ENCODE results near the gene PTPRT.

PTPRT gene

DNA sequence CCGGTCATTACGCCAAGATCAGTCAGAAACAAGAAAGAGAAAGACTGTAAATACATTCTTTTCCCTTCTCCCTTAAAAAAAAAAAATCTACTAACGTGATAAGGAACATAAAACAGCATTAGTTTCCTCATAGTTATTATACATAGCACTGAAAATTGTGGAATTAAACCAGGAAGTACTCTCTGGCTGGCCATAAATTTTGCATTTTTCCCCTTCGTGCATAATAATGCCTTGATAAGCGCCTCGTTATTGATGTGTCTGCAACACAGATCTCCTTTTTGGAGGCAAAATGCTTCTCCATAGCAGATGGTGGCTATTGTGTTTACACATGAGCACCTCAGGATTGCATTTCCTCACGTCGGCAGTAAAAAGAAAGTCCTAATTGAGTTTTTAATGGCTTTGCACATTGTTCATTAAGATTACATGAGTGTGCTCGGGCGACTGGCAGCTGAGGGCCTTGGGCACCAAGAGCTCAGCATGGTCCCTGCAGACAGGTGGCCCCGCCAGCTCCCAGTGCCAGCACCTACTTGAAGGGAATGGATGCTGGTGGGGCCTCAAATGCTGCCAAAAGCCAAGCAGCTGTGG is 394.5 kb downstream of the PTPRT start:
- Histone ChIP-seq H3K4me3 (ENCODE audit: insufficient read depth, low read length, poor library complexity, severe bottlenecking) (no peak overlapping the region), H3K27ac (ENCODE audit: low read depth, low read length) (no peak overlapping the region), H3K9me2 (replicated peaks; ENCODE audit: insufficient read depth, low read length) (no peaks in the 10 kb centered on the region), H3K79me2 (ENCODE audit: insufficient read depth, low read length) (no peaks in the 10 kb centered on the region), H3K9me3 (ENCODE audit: insufficient read depth, low read length) (no peaks in the 10 kb centered on the region), H3F3A (ENCODE audit: insufficient read depth) (no peaks in the 10 kb centered on the region), H3K4me2 (ENCODE audit: low read depth, low read length, poor library complexity, severe bottlenecking) (no peak overlapping the region), H3K9ac (ENCODE audit: low read length) (no peak overlapping the region), H4K20me1 (ENCODE audit: low read depth, low read length) (no peaks in the 10 kb centered on the region), H3K36me3 (ENCODE audit: low read length) (no peaks in the 10 kb centered on the region), H2AFZ (ENCODE audit: low read depth, low read length, severe bottlenecking) (no peak overlapping the region), H3K27me3 (ENCODE audit: low read length) (no peaks in the 10 kb centered on the region)
- TF ChIP-seq EZH2phosphoT487 (conservative IDR thresholded peaks at IDR 0.05; ENCODE audit: low read length), result no peak

DNA sequence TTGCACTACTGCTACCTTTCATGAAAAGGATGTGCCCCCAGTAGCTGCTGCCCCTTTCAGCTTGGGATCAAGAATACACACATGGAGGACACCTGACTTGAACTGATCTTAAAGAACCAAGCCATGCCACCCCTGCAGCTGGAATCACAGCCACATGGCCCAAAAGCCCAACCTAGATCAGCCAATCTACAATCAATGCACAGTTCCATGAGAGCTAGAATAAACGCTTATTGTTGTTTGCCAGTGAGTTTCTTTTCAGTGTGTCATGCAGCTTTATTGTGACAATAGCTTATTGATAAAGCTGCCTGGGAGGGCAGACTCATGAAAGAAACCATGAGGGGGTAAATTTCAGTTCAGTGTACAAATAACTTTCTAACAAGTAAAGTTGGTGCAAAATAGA is 397.7 kb downstream of the PTPRT start:
- H4K20me1 ChIP-seq (ENCODE audit: low read depth, low read length), result no peaks in the 10 kb centered on the region
- H3K36me3 ChIP-seq (ENCODE audit: low read length), result no peaks in the 10 kb centered on the region
- H3K9me2 ChIP-seq (replicated peaks; ENCODE audit: insufficient read depth, low read length), result no peaks in the 10 kb centered on the region
- no peak overlapping the region for H3K4me3 ChIP-seq (ENCODE audit: insufficient read depth, low read length, poor library complexity, severe bottlenecking)
- no peaks in the 10 kb centered on the region for H3F3A ChIP-seq (ENCODE audit: insufficient read depth)
- H3K27me3 ChIP-seq (ENCODE audit: low read length), result no peaks in the 10 kb centered on the region
- H2AFZ ChIP-seq (ENCODE audit: low read depth, low read length, severe bottlenecking), result no peak overlapping the region
- no peak overlapping the region for H3K27ac ChIP-seq (ENCODE audit: low read depth, low read length)
- H3K9ac ChIP-seq (ENCODE audit: low read length), result no peak overlapping the region
- no peaks in the 10 kb centered on the region for H3K79me2 ChIP-seq (ENCODE audit: insufficient read depth, low read length)
- H3K9me3 ChIP-seq (ENCODE audit: insufficient read depth, low read length), result no peaks in the 10 kb centered on the region
- H3K4me2 ChIP-seq (ENCODE audit: low read depth, low read length, poor library complexity, severe bottlenecking), result no peak overlapping the region
- TF ChIP-seq, protein P1, sequence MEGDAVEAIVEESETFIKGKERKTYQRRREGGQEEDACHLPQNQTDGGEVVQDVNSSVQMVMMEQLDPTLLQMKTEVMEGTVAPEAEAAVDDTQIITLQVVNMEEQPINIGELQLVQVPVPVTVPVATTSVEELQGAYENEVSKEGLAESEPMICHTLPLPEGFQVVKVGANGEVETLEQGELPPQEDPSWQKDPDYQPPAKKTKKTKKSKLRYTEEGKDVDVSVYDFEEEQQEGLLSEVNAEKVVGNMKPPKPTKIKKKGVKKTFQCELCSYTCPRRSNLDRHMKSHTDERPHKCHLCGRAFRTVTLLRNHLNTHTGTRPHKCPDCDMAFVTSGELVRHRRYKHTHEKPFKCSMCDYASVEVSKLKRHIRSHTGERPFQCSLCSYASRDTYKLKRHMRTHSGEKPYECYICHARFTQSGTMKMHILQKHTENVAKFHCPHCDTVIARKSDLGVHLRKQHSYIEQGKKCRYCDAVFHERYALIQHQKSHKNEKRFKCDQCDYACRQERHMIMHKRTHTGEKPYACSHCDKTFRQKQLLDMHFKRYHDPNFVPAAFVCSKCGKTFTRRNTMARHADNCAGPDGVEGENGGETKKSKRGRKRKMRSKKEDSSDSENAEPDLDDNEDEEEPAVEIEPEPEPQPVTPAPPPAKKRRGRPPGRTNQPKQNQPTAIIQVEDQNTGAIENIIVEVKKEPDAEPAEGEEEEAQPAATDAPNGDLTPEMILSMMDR (IDR thresholded peaks at IDR 0.05; ENCODE audit: insufficient read depth, low read length, poor library complexity, severe bottlenecking), result no peak
- TF ChIP-seq EZH2phosphoT487 (conservative IDR thresholded peaks at IDR 0.05; ENCODE audit: low read length), result no peak

GRCh38 chr20:42790111-42790510 is 399.6 kb downstream of the PTPRT start:
- TF ChIP-seq, protein P1 (IDR thresholded peaks at IDR 0.05; ENCODE audit: insufficient read depth, low read length, poor library complexity, severe bottlenecking), result no peak
- no peak for TF ChIP-seq EZH2phosphoT487 (conservative IDR thresholded peaks at IDR 0.05; ENCODE audit: low read length)
- H3F3A ChIP-seq (ENCODE audit: insufficient read depth), result no peaks in the 10 kb centered on the region
- no peak overlapping the region for H3K9ac ChIP-seq (ENCODE audit: low read length)
- no peaks in the 10 kb centered on the region for H3K79me2 ChIP-seq (ENCODE audit: insufficient read depth, low read length)
- no peaks in the 10 kb centered on the region for H3K36me3 ChIP-seq (ENCODE audit: low read length)
- H3K4me3 ChIP-seq (ENCODE audit: insufficient read depth, low read length, poor library complexity, severe bottlenecking), result no peak overlapping the region
- no peaks in the 10 kb centered on the region for H3K9me3 ChIP-seq (ENCODE audit: insufficient read depth, low read length)
- H3K27me3 ChIP-seq (ENCODE audit: low read length), result no peaks in the 10 kb centered on the region
- no peak overlapping the region for H3K27ac ChIP-seq (ENCODE audit: low read depth, low read length)
- no peak overlapping the region for H3K4me2 ChIP-seq (ENCODE audit: low read depth, low read length, poor library complexity, severe bottlenecking)
- no peaks in the 10 kb centered on the region for H3K9me2 ChIP-seq (replicated peaks; ENCODE audit: insufficient read depth, low read length)
- H2AFZ ChIP-seq (ENCODE audit: low read depth, low read length, severe bottlenecking), result no peak overlapping the region
- no peaks in the 10 kb centered on the region for H4K20me1 ChIP-seq (ENCODE audit: low read depth, low read length)

DNA sequence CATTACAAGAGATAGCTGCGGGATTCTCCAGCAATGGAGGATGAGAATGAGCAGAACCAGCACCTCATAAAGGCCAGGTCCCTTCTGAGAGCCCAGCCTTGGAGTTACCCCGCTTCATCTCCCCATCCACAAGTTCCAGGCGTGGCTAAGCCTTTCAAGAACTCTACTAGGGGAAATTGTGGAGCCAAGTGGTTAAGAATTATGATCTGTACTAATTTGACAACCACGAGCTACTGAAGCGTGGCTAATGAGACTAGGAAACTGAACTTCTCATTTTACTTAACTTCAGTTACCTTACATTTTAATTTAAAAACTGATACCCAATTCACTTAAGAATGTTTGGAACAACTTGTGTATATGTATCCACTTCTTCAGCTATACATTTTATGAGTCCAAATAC is 401.0 kb downstream of the PTPRT start:
- no peaks in the 10 kb centered on the region for H3K9me2 ChIP-seq (replicated peaks; ENCODE audit: insufficient read depth, low read length)
- no peaks in the 10 kb centered on the region for H3K9me3 ChIP-seq (ENCODE audit: insufficient read depth, low read length)
- H3K36me3 ChIP-seq (ENCODE audit: low read length), result no peaks in the 10 kb centered on the region
- H3K27ac ChIP-seq (ENCODE audit: low read depth, low read length), result no peak overlapping the region
- H3F3A ChIP-seq (ENCODE audit: insufficient read depth), result no peaks in the 10 kb centered on the region
- no peak overlapping the region for H2AFZ ChIP-seq (ENCODE audit: low read depth, low read length, severe bottlenecking)
- no peaks in the 10 kb centered on the region for H3K79me2 ChIP-seq (ENCODE audit: insufficient read depth, low read length)
- H3K27me3 ChIP-seq (ENCODE audit: low read length), result no peaks in the 10 kb centered on the region
- H3K4me2 ChIP-seq (ENCODE audit: low read depth, low read length, poor library complexity, severe bottlenecking), result no peak overlapping the region
- TF ChIP-seq EZH2phosphoT487 (conservative IDR thresholded peaks at IDR 0.05; ENCODE audit: low read length), result no peak
- TF ChIP-seq, protein P1 (IDR thresholded peaks at IDR 0.05; ENCODE audit: insufficient read depth, low read length, poor library complexity, severe bottlenecking), result no peak
- H3K9ac ChIP-seq (ENCODE audit: low read length), result no peak overlapping the region
- H3K4me3 ChIP-seq (ENCODE audit: insufficient read depth, low read length, poor library complexity, severe bottlenecking), result no peak overlapping the region
- no peaks in the 10 kb centered on the region for H4K20me1 ChIP-seq (ENCODE audit: low read depth, low read length)

Data from SU-DHL-6 (cell line).